NCI-H460 (cell line): ENCODE measurements around the gene CARTPT. TPM values are rescaled to one million over a fixed set of nuclear protein-coding genes. Genes with fewer than 3 reads are reported as not detected.

Experiments
- total RNA-seq: library from RNA; depleted of rRNA; stranded (reverse); fragments of >200 nt; shearing (Covaris generic); gene quantifications from 2 replicates; pipeline ENCODE4 v1.2.3, GENCODE V29; 2014; rRNA removed

CARTPT gene
- total RNA-seq, 1 experiment from 2014 or later: not detected

Other genes starting within 250 kb of the CARTPT start
- gene MCCC2, start 131.9 kb upstream of the CARTPT start, total RNA-seq: 51.8 and 56.8 TPM in 2 replicates